Upper lobe of left lung (tissue), 4 donors: Measurements from ENCODE around the gene RASA3.

Experiments
- CTCF ChIP-seq, 6 experiments: fragments of 450-650 bp in 4 of 6; fragments of 200-600 bp in 2 of 6; sonication (generic) in 2 of 6; IDR thresholded peaks; one replicate each; pipeline ENCODE4 v1.5.1; 2016 to 2019; ENCODE audit warnings: antibody characterized with exemption in 6 of 6
- EP300 ChIP-seq, 4 donors: sonication (generic); formaldehyde crosslinking; IDR thresholded peaks; one replicate each; pipeline ENCODE4 v1.5.1; 2017; ENCODE audit warnings: antibody characterized with exemption in 4 of 4, control low read depth in 2 of 4

GRCh38 chr13:114174529-114174961 lies 42.1 kb upstream of the RASA3 start:
- TF ChIP-seq CTCF (IDR thresholded peaks at IDR 0.05), result no peak
- no peak for TF ChIP-seq EP300 (IDR thresholded peaks at IDR 0.05)
